Right ventricle myocardium inferior (tissue), 1 donor: ENCODE data around the gene HIP1R. TPM values are rescaled to one million over a fixed set of nuclear protein-coding genes. Genes with fewer than 3 reads are reported as not detected.
"Not testable (repeated sequence)": the region's sequence is repeated elsewhere in the genome, so short reads cannot be mapped to it uniquely, and the experiment has no call there.

Experiments used
- ATAC-seq: fragments of 200-7000 bp; cut with Tn5 transposase; one replicate; pipeline ENCODE4 v1.9.1; 2020; ENCODE audit warnings: mild to moderate bottlenecking, moderate library complexity
- DNase-seq: peaks from one replicate; pipeline ENCODE4 v3.0.0; 2021; ENCODE audit errors: missing footprints
- intact Hi-C: fragments of 100-400 bp; cut with DNase I; formaldehyde crosslinking; loops from one replicate; pipeline ENCODE4 v1.11.0; 2022
- total RNA-seq: library from RNA; stranded (reverse); fragmentation: NEBNext Ultra II Directional; extraction: Animal tissue kit (Norgen Biotek cat#: 25700); gene quantifications from one replicate; pipeline ENCODE4 v1.2.1, GENCODE V29; 2021
- donor health status: DM: no; HTN: yes; CAD: no; lungs with severe emphysema.

Gene HIP1R
- total RNA-seq, 1 donor from 2014 or later, result 17.6 TPM

- ATAC-seq (no peak), DNase-seq (no peak)
- intact Hi-C loops, result loop anchor here (5.0 kb wide), 1 partner anchor 46 kb away; no protein-coding TSS in a partner anchor
Measured at GRCh38 chr12:122896662-122897061, 61.4 kb downstream of the HIP1R start.

- ATAC-seq (no peak), DNase-seq (no peak)
- intact Hi-C loops, result loop anchor here (5.0 kb wide), 1 partner anchor 42 kb away; no protein-coding TSS in a partner anchor
Measured at GRCh38 chr12:122899887-122900286, 64.6 kb downstream of the HIP1R start.

GRCh38 chr12:122902854-122903692, 67.8 kb downstream of the HIP1R start:
- ATAC-seq, result no peak
- intact Hi-C loops, result no loop called here
- no peak for DNase-seq

- no peak for ATAC-seq
- DNase-seq, result no peak
- intact Hi-C loops, result no loop called here
Measured at GRCh38 chr12:122903693-122904034, 68.4 kb downstream of the HIP1R start.

GRCh38 chr12:122905258-122905657, 70.0 kb downstream of the HIP1R start:
- ATAC-seq, intact Hi-C loops, DNase-seq: not testable (repeated sequence)

- intact Hi-C loops, result no loop called here
- no peak for DNase-seq
- no peak for ATAC-seq
Measured at GRCh38 chr12:122908915-122909314, 73.7 kb downstream of the HIP1R start.

GRCh38 chr12:122909442-122910288, 74.4 kb downstream of the HIP1R start:
- intact Hi-C loops, result no loop called here
- DNase-seq (peak; percentile 73), ATAC-seq (peak; percentile 94)

Other genes starting within 250 kb of the HIP1R start
- gene HCAR2, start 132.1 kb upstream of the HIP1R start, total RNA-seq, result 0.46 TPM
- 0.16 TPM for gene HCAR3, start 118.6 kb upstream of the HIP1R start, total RNA-seq
- gene HCAR1, start 104.6 kb upstream of the HIP1R start, total RNA-seq, result 0.08 TPM
- gene DENR, start 82.6 kb upstream of the HIP1R start, total RNA-seq, result 28.1 TPM
- 0.49 TPM for gene CCDC62, start 60.9 kb upstream of the HIP1R start, total RNA-seq
- 25.4 TPM for gene VPS37B, start 60.7 kb downstream of the HIP1R start, total RNA-seq
- gene ABCB9, start 131.0 kb downstream of the HIP1R start, total RNA-seq, result 4.4 TPM
- gene OGFOD2, start 139.8 kb downstream of the HIP1R start, total RNA-seq, result 16.2 TPM
- 158 TPM for gene ARL6IP4, start 145.2 kb downstream of the HIP1R start, total RNA-seq